ENCODE data around the gene KRT6A.

KRT6A gene

GRCh38 chr12:52526511-52526951, 33.5 kb upstream of the KRT6A start:
- H3K4me3 ChIP-seq (ENCODE audit: low read depth, low read length), result no peak overlapping the region
- DNase-seq (ENCODE audit: low read depth, low spot score), result no peak
- no peak for TF ChIP-seq CTCF (IDR thresholded peaks at IDR 0.05; ENCODE audit: low read depth, low read length)
- in situ Hi-C loops (cut with HindIII; ENCODE audit: low sequenced_read_pairs), result no loop called here

GRCh38 chr12:52525661-52526499, 32.8 kb upstream of the KRT6A start:
- no peak for TF ChIP-seq CTCF (IDR thresholded peaks at IDR 0.05; ENCODE audit: low read depth, low read length)
- no peak for DNase-seq (ENCODE audit: low read depth, low spot score)
- in situ Hi-C loops (cut with HindIII; ENCODE audit: low sequenced_read_pairs), result no loop called here
- no peak overlapping the region for H3K4me3 ChIP-seq (ENCODE audit: low read depth, low read length)

- no peak for DNase-seq (ENCODE audit: low read depth, low spot score)
- no peak for TF ChIP-seq CTCF (IDR thresholded peaks at IDR 0.05; ENCODE audit: low read depth, low read length)
- in situ Hi-C loops (cut with HindIII; ENCODE audit: low sequenced_read_pairs), result no loop called here
- no peak overlapping the region for H3K4me3 ChIP-seq (ENCODE audit: low read depth, low read length)
These were observed 32.0 kb upstream of the KRT6A start for GRCh38 chr12:52524898-52525591.

GRCh38 chr12:52524241-52524897, 31.3 kb upstream of the KRT6A start:
- DNase-seq (ENCODE audit: low read depth, low spot score), result no peak
- H3K4me3 ChIP-seq (ENCODE audit: low read depth, low read length), result no peak overlapping the region
- no peak for TF ChIP-seq CTCF (IDR thresholded peaks at IDR 0.05; ENCODE audit: low read depth, low read length)

GRCh38 chr12:52523824-52524223, 30.8 kb upstream of the KRT6A start:
- H3K4me3 ChIP-seq (ENCODE audit: low read depth, low read length), result no peak overlapping the region
- DNase-seq (ENCODE audit: low read depth, low spot score), result no peak
- no peak for TF ChIP-seq CTCF (IDR thresholded peaks at IDR 0.05; ENCODE audit: low read depth, low read length)
- in situ Hi-C loops (cut with HindIII; ENCODE audit: low sequenced_read_pairs), result no loop called here

More at GRCh38 chr12:52524241-52524897, 31.3 kb upstream of the KRT6A start:
- in situ Hi-C loops (cut with HindIII; ENCODE audit: low sequenced_read_pairs), result no loop called here

GRCh38 chr12:52522346-52523011, 29.4 kb upstream of the KRT6A start:
- in situ Hi-C loops (cut with HindIII; ENCODE audit: low sequenced_read_pairs), result no loop called here
- no peak overlapping the region for H3K4me3 ChIP-seq (ENCODE audit: low read depth, low read length)
- no peak for DNase-seq (ENCODE audit: low read depth, low spot score)
- no peak for TF ChIP-seq CTCF (IDR thresholded peaks at IDR 0.05; ENCODE audit: low read depth, low read length)

Data from astrocyte of the spinal cord (primary cell).